PC-3 (cell line): Measurements from ENCODE around the gene ADAMTS15. TPM values are rescaled to one million over a fixed set of nuclear protein-coding genes. Genes with fewer than 3 reads are reported as not detected.

Experiments
- ATAC-seq: fragments of 200-7000 bp; cut with Tn5 transposase; 2 replicates; pipeline ENCODE4 v1.9.1; 2020; ENCODE audit warnings: mild to moderate bottlenecking, moderate library complexity
- BruUV-seq: library from RNA; stranded (reverse); fragments of 400-500 nt; replicated peaks from 2 replicates; lab custom pipeline; 2021; lab: Mats Ljungman, UMichigan
- CTCF ChIA-PET: fragments of 300-600 bp; sonication (Branson Sonifier 250); formaldehyde crosslinking; loops from one replicate; lab custom pipeline; 2022; ENCODE audit warnings: antibody characterized with exemption; lab: Charles Lee
- POLR2A ChIA-PET: fragments of 300-600 bp; sonication (Branson Sonifier 250); formaldehyde crosslinking; loops from one replicate; lab custom pipeline; 2022; ENCODE audit warnings: antibody characterized with exemption; ENCODE audit not compliant: unreplicated experiment; lab: Charles Lee
- DNase-seq: peaks from one replicate; pipeline ENCODE4 v3.0.0-alpha.2; 2015
- H2AFZ ChIP-seq: fragments of 300-600 bp; sonication (generic); 2 replicates; pipeline ENCODE4 v1.6.0; 2016; ENCODE audit warnings: antibody characterized with exemption, low read length
- H3F3A ChIP-seq: fragments of 300-600 bp; sonication (generic); one replicate; pipeline ENCODE4 v1.6.0; 2017; ENCODE audit warnings: antibody characterized with exemption, low read length, control low read depth, mild to moderate bottlenecking; ENCODE audit not compliant: unreplicated experiment
- H3K27ac ChIP-seq: fragments of 300-600 bp; sonication (generic); 2 replicates; pipeline ENCODE4 v1.5.1; 2016; ENCODE audit warnings: mild to moderate bottlenecking, low read length
- H3K27me3 ChIP-seq: fragments of 300-600 bp; sonication (generic); 2 replicates; pipeline ENCODE4 v1.6.1; 2016; ENCODE audit warnings: low read length, mixed read lengths
- H3K36me3 ChIP-seq: fragments of 300-600 bp; sonication (generic); 2 replicates; pipeline ENCODE4 v1.6.1; 2016; ENCODE audit warnings: low read depth, mixed run types, low read length, mixed read lengths
- H3K4me1 ChIP-seq: fragments of 300-600 bp; sonication (generic); 2 replicates; pipeline ENCODE4 v1.5.1; 2016; ENCODE audit warnings: low read length; ENCODE audit not compliant: insufficient read depth
- H3K4me2 ChIP-seq: fragments of 300-600 bp; sonication (generic); 2 replicates; pipeline ENCODE4 v1.6.0; 2016; ENCODE audit warnings: low read length
- H3K4me3 ChIP-seq: fragments of 300-600 bp; sonication (generic); 2 replicates; pipeline ENCODE4 v1.5.1; 2016; ENCODE audit warnings: mild to moderate bottlenecking, low read length, mixed read lengths
- H3K79me2 ChIP-seq: fragments of 300-600 bp; sonication (generic); 2 replicates; pipeline ENCODE4 v1.6.1; 2017; ENCODE audit warnings: low read length, mixed read lengths
- H3K9ac ChIP-seq: fragments of 300-600 bp; sonication (generic); 2 replicates; pipeline ENCODE4 v1.6.0; 2016; ENCODE audit warnings: mild to moderate bottlenecking, low read length
- H3K9me2 ChIP-seq: fragments of 300-600 bp; sonication (generic); replicated peaks from 2 replicates; pipeline ENCODE4 v1.6.1; 2016; ENCODE audit warnings: mixed run types, low read length, mixed read lengths
- H3K9me3 ChIP-seq: fragments of 300-600 bp; sonication (generic); 2 replicates; pipeline ENCODE4 v1.6.1; 2016; ENCODE audit warnings: low read length, mixed read lengths
- H4K20me1 ChIP-seq: fragments of 300-600 bp; sonication (generic); 2 replicates; pipeline ENCODE4 v1.6.1; 2016; ENCODE audit warnings: low read length, mixed read lengths
- EZH2 ChIP-seq: fragments of 300-600 bp; sonication (generic); IDR thresholded peaks from one replicate; pipeline ENCODE4 v1.6.1; 2017; ENCODE audit warnings: antibody characterized with exemption, mild to moderate bottlenecking, low read length; ENCODE audit not compliant: unreplicated experiment
- EZH2phosphoT487 ChIP-seq: fragments of 300-600 bp; sonication (generic); IDR thresholded peaks from 2 replicates; pipeline ENCODE4 v1.6.1; 2018; ENCODE audit warnings: mild to moderate bottlenecking, antibody characterized with exemption, low read length, borderline replicate concordance
- intact Hi-C: fragments of 100-400 bp; cut with micrococcal nuclease; formaldehyde crosslinking; loops from 2 replicates; pipeline ENCODE4 v1.9.0; 2023
- total RNA-seq: library from RNA; depleted of rRNA; stranded (reverse); fragments of >200 nt; gene quantifications from 2 replicates; pipeline ENCODE4 v1.2.3, GENCODE V29; 2014
- TF ChIP-seq, protein P1 (sequence below): fragments of 300-600 bp; sonication (generic); conservative IDR thresholded peaks from 2 replicates; pipeline ENCODE4 v1.5.1; 2017; ENCODE audit warnings: antibody characterized with exemption, low read depth, mild to moderate bottlenecking, low read length

ADAMTS15 gene
- total RNA-seq, 1 experiment from 2014 or later, result 16.8 TPM

DNA sequence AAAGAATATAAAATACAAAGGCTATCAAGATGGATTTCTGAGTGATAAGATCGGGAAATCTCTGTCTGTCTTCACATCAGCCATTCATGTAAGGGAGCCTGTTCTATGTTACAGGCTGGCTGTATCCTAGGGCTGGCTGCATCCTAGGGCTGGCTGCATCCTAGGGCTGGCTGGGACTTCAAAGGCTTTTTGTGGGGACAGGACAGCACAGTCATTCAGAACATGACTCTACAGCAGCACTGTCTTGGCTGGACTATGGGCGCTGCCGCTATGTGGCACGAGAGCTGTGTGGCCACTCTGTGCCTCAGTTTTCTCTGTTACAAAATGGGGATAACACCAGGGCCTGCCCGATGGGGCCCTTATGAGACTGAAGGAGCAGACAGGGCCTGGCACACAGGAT lies 30.2 kb upstream of the ADAMTS15 start:
- Histone ChIP-seq H3K27ac (no peak overlapping the region), H3K4me3 (no peak overlapping the region)

DNA sequence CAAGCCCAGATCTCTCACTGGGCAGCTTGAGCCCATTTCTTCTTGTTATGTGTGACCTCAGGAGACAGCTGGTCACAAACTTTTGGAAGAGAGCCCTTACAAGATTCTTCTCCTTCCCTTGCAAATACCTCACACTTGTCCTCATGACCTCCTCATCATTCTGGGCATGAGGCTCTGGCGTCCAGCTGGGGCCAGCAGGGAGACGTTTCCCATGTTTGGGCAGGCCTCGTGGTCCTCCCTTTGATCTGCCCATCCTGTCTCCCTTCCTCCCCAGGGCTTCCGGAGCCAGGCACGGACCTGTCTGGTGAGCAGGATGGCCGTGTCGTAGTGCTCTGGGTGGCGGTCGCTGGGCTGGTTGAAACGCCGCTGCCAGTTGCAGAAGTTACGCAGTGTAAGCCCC lies 29.7 kb upstream of the ADAMTS15 start:
- no peaks in the 10 kb centered on the region for H3F3A ChIP-seq
- CTCF ChIA-PET, result no interaction called here

More for the DNA sequence above, 30.2 kb upstream of the ADAMTS15 start:
- no peaks in the 10 kb centered on the region for H3K79me2 ChIP-seq
- H3K4me1 ChIP-seq, result peaks cover 12% of the 10 kb centered on the region
- H2AFZ ChIP-seq, result no peak overlapping the region
- ATAC-seq (no peak), DNase-seq (no peak)
- no peak for TF ChIP-seq EZH2phosphoT487
- TF ChIP-seq, protein P1, sequence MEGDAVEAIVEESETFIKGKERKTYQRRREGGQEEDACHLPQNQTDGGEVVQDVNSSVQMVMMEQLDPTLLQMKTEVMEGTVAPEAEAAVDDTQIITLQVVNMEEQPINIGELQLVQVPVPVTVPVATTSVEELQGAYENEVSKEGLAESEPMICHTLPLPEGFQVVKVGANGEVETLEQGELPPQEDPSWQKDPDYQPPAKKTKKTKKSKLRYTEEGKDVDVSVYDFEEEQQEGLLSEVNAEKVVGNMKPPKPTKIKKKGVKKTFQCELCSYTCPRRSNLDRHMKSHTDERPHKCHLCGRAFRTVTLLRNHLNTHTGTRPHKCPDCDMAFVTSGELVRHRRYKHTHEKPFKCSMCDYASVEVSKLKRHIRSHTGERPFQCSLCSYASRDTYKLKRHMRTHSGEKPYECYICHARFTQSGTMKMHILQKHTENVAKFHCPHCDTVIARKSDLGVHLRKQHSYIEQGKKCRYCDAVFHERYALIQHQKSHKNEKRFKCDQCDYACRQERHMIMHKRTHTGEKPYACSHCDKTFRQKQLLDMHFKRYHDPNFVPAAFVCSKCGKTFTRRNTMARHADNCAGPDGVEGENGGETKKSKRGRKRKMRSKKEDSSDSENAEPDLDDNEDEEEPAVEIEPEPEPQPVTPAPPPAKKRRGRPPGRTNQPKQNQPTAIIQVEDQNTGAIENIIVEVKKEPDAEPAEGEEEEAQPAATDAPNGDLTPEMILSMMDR, result no peak
- TF ChIP-seq EZH2, result no peak
- H3K9me2 ChIP-seq, result no peaks in the 10 kb centered on the region
- no peaks in the 10 kb centered on the region for H3K9me3 ChIP-seq
- intact Hi-C loops, result no loop called here
- no peaks in the 10 kb centered on the region for H3F3A ChIP-seq
- no peaks in the 10 kb centered on the region for H4K20me1 ChIP-seq
- H3K4me2 ChIP-seq, result no peak overlapping the region
- H3K9ac ChIP-seq, result no peak overlapping the region
- H3K27me3 ChIP-seq, result peaks cover 18% of the 10 kb centered on the region
- H3K36me3 ChIP-seq, result no peaks in the 10 kb centered on the region
- no TSS peak for BruUV-seq
- CTCF ChIA-PET, result no interaction called here
- POLR2A ChIA-PET, result no interaction called here

More for the DNA sequence above, 29.7 kb upstream of the ADAMTS15 start:
- Histone ChIP-seq H3K4me1 (peaks cover 8% of the 10 kb centered on the region), H3K9me2 (no peaks in the 10 kb centered on the region), H3K4me2 (no peak overlapping the region), H3K27ac (no peak overlapping the region), H4K20me1 (no peaks in the 10 kb centered on the region), H3K9ac (no peak overlapping the region), H2AFZ (no peak overlapping the region), H3K79me2 (no peaks in the 10 kb centered on the region), H3K4me3 (no peak overlapping the region), H3K36me3 (no peaks in the 10 kb centered on the region), H3K9me3 (no peaks in the 10 kb centered on the region), H3K27me3 (peaks cover 24% of the 10 kb centered on the region)
- no TSS peak for BruUV-seq
- POLR2A ChIA-PET, result no interaction called here
- TF ChIP-seq EZH2phosphoT487, result no peak
- no peak for TF ChIP-seq EZH2
- TF ChIP-seq, protein P1, result no peak
- DNase-seq (no peak), ATAC-seq (no peak)
- intact Hi-C loops, result no loop called here
